ENCODE data around the gene MYO5B. TPM values are rescaled to one million over a fixed set of nuclear protein-coding genes. Genes with fewer than 3 reads are reported as not detected.

Gene MYO5B
- total and polyA plus RNA-seq, 4 donors, result 5.4 to 23.4 (median 11.4) TPM

DNA sequence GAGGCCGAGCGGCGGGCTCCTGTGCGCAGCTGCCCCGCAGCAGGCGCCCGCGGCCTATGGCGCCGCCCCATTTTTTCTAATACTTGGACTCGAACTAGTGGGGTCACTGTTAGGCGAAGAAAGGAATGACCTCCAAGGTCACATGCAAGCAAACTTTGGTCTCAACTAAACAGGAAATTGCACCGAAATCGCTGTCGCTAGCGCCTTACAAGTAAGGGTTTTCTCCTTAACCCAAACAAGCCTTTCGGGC lies 382.0 kb downstream of the MYO5B start:
- peak overlapping the region; percentile 92 to 95 for H3K9ac ChIP-seq (ENCODE audit: low read depth in 1 of 2, low read length in 2 of 2)
- H3K27ac ChIP-seq (ENCODE audit: low read depth in 1 of 2, low read length in 2 of 2), result peak overlapping the region; percentile 92 to 99
- H3K4me1 ChIP-seq (ENCODE audit: control insufficient read depth in 4 of 4, insufficient read depth in 4 of 4, low read length in 3 of 4), result peaks cover 4 to 27% (median 16%) of the 10 kb centered on the region in 4 donors
- TF ChIP-seq RAD21 (IDR thresholded peaks at IDR 0.05), result peak in 1 of 2 donors; percentile 7
- TF ChIP-seq NR2F2 (IDR thresholded peaks at IDR 0.05), result peak; percentile 88
- peak; percentile 6 for TF ChIP-seq YY1 (IDR thresholded peaks at IDR 0.05)
- TF ChIP-seq, protein P1, sequence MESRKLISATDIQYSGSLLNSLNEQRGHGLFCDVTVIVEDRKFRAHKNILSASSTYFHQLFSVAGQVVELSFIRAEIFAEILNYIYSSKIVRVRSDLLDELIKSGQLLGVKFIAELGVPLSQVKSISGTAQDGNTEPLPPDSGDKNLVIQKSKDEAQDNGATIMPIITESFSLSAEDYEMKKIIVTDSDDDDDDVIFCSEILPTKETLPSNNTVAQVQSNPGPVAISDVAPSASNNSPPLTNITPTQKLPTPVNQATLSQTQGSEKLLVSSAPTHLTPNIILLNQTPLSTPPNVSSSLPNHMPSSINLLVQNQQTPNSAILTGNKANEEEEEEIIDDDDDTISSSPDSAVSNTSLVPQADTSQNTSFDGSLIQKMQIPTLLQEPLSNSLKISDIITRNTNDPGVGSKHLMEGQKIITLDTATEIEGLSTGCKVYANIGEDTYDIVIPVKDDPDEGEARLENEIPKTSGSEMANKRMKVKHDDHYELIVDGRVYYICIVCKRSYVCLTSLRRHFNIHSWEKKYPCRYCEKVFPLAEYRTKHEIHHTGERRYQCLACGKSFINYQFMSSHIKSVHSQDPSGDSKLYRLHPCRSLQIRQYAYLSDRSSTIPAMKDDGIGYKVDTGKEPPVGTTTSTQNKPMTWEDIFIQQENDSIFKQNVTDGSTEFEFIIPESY (IDR thresholded peaks at IDR 0.05), result no peak
- TF ChIP-seq GABPA (IDR thresholded peaks at IDR 0.05 in 1 of 2, conservative IDR thresholded peaks at IDR 0.05 in 1 of 2), result no peak
- 2% methylated on average over 17 of the region's 17 CpGs for WGBS
- H3K27me3 ChIP-seq (ENCODE audit: control insufficient read depth in 4 of 4, insufficient read depth in 4 of 4, low read length in 3 of 4), result no peaks in the 10 kb centered on the region
- H3K9me3 ChIP-seq (ENCODE audit: control insufficient read depth in 4 of 4, low read length in 3 of 4), result no peaks in the 10 kb centered on the region
- DNase-seq (ENCODE audit: low spot score), result no peak
- H3K36me3 ChIP-seq (ENCODE audit: control insufficient read depth in 4 of 4, insufficient read depth in 3 of 4, low read depth in 1 of 4, low read length in 3 of 4), result no peaks in the 10 kb centered on the region
- H3K4me3 ChIP-seq (ENCODE audit: low read depth in 1 of 3, low read length in 3 of 3), result peak overlapping the region; percentile 53 to 87 (median 86)

- H3K4me3 ChIP-seq (ENCODE audit: low read depth in 1 of 3, low read length in 3 of 3), result peak overlapping the region; percentile 53 to 87 (median 86)
- no peaks in the 10 kb centered on the region for H3K9me3 ChIP-seq (ENCODE audit: control insufficient read depth in 4 of 4, low read length in 3 of 4)
- H3K4me1 ChIP-seq (ENCODE audit: control insufficient read depth in 4 of 4, insufficient read depth in 4 of 4, low read length in 3 of 4), result peaks cover 2 to 29% (median 17%) of the 10 kb centered on the region in 4 donors
- no peak for DNase-seq (ENCODE audit: low spot score)
- TF ChIP-seq, protein P2, sequence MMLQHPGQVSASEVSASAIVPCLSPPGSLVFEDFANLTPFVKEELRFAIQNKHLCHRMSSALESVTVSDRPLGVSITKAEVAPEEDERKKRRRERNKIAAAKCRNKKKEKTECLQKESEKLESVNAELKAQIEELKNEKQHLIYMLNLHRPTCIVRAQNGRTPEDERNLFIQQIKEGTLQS (IDR thresholded peaks at IDR 0.05), result no peak
- TF ChIP-seq TAF1 (conservative IDR thresholded peaks at IDR 0.05), result no peak
- no peak for TF ChIP-seq NR2F2 (IDR thresholded peaks at IDR 0.05)
- TF ChIP-seq YY1 (IDR thresholded peaks at IDR 0.05), result no peak
- TF ChIP-seq FOXA1 (IDR thresholded peaks at IDR 0.05), result no peak
- TF ChIP-seq EGR1 (IDR thresholded peaks at IDR 0.05; ENCODE audit: low read depth in 2 of 2), result no peak
- TF ChIP-seq HNF4G (IDR thresholded peaks at IDR 0.05), result no peak
- no peak for TF ChIP-seq RAD21 (IDR thresholded peaks at IDR 0.05)
- TF ChIP-seq, protein P3, sequence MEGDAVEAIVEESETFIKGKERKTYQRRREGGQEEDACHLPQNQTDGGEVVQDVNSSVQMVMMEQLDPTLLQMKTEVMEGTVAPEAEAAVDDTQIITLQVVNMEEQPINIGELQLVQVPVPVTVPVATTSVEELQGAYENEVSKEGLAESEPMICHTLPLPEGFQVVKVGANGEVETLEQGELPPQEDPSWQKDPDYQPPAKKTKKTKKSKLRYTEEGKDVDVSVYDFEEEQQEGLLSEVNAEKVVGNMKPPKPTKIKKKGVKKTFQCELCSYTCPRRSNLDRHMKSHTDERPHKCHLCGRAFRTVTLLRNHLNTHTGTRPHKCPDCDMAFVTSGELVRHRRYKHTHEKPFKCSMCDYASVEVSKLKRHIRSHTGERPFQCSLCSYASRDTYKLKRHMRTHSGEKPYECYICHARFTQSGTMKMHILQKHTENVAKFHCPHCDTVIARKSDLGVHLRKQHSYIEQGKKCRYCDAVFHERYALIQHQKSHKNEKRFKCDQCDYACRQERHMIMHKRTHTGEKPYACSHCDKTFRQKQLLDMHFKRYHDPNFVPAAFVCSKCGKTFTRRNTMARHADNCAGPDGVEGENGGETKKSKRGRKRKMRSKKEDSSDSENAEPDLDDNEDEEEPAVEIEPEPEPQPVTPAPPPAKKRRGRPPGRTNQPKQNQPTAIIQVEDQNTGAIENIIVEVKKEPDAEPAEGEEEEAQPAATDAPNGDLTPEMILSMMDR (IDR thresholded peaks at IDR 0.05; ENCODE audit: low read depth, low read length, missing input control), result no peak
- TF ChIP-seq, protein P4, sequence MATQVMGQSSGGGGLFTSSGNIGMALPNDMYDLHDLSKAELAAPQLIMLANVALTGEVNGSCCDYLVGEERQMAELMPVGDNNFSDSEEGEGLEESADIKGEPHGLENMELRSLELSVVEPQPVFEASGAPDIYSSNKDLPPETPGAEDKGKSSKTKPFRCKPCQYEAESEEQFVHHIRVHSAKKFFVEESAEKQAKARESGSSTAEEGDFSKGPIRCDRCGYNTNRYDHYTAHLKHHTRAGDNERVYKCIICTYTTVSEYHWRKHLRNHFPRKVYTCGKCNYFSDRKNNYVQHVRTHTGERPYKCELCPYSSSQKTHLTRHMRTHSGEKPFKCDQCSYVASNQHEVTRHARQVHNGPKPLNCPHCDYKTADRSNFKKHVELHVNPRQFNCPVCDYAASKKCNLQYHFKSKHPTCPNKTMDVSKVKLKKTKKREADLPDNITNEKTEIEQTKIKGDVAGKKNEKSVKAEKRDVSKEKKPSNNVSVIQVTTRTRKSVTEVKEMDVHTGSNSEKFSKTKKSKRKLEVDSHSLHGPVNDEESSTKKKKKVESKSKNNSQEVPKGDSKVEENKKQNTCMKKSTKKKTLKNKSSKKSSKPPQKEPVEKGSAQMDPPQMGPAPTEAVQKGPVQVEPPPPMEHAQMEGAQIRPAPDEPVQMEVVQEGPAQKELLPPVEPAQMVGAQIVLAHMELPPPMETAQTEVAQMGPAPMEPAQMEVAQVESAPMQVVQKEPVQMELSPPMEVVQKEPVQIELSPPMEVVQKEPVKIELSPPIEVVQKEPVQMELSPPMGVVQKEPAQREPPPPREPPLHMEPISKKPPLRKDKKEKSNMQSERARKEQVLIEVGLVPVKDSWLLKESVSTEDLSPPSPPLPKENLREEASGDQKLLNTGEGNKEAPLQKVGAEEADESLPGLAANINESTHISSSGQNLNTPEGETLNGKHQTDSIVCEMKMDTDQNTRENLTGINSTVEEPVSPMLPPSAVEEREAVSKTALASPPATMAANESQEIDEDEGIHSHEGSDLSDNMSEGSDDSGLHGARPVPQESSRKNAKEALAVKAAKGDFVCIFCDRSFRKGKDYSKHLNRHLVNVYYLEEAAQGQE (IDR thresholded peaks at IDR 0.05), result no peak
- no peak for TF ChIP-seq FOXA2 (IDR thresholded peaks at IDR 0.05)
- 21% methylated on average over 13 of the region's 13 CpGs for WGBS
- peak overlapping the region; percentile 92 to 95 for H3K9ac ChIP-seq (ENCODE audit: low read depth in 1 of 2, low read length in 2 of 2)
- peak overlapping the region; percentile 92 to 99 for H3K27ac ChIP-seq (ENCODE audit: low read depth in 1 of 2, low read length in 2 of 2)
- H3K27me3 ChIP-seq (ENCODE audit: control insufficient read depth in 4 of 4, insufficient read depth in 4 of 4, low read length in 3 of 4), result no peaks in the 10 kb centered on the region
- H3K36me3 ChIP-seq (ENCODE audit: control insufficient read depth in 4 of 4, insufficient read depth in 3 of 4, low read depth in 1 of 4, low read length in 3 of 4), result no peaks in the 10 kb centered on the region
These were observed 382.5 kb downstream of the MYO5B start for GRCh38 chr18:49812286-49813068.

Measured in liver (tissue), 9 donors.